ENCODE data around the gene HYCC1.

The HYCC1 gene

DNA sequence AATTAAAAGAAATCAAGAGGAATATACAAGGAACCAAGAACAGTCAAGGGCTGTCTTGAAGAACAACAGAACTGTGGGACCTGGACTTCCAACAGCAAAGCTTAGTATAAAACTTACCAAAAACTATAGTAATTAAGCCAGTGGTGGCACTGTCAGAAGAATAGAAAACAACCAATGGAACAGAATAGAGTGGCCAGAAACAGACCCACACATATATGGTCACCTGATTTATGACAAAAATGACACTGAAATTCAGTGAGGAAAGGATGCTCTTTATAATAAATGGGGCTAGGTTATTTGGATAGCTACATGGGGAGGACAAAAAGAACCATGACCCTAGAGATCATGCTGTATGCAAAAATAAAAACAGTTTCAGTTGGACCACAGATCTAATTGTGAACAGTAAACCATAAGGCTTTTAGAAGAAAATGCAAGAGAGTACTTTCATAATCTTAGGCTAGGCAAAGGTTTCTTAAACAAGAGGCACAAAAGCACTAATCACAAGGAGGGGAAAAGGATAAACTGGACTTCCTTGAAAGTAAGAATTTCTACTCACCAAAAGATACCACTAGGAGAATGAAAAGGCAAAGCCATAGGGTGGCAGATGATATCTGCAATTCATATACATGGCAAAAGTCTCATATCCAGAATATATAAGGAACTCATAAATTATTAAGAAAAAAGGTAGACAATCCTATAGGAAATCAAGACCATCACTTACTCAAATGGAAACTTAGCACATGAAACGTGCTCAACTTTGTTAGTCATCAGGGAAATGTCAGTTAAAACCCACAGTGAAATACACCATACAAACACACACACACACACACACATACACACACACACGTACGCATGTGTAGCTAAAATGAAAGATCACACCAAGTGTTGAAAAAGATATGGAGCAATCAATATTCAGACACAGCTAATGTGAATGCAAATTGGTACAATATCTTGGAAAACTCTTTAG, 20.8 kb downstream of the HYCC1 start:
- H4K91ac ChIP-seq (ENCODE audit: low read depth, low read length, poor library complexity): no peak overlapping the region
- H3K18ac ChIP-seq (ENCODE audit: low read length): no peak overlapping the region
- H3K4me1 ChIP-seq (ENCODE audit: control insufficient read depth in 2 of 2, insufficient read depth in 1 of 2, low read depth in 1 of 2, low read length in 2 of 2): no peaks in the 10 kb centered on the region
- no peak overlapping the region for H2BK5ac ChIP-seq (ENCODE audit: low read length)
- WGBS, 2 donors (ENCODE audit: extremely low coverage in 2 of 2, insufficient read length in 2 of 2, insufficient replicate concordance in 1 of 2): no CpG with 5 or more reads among the region's 3 CpGs
- no peak overlapping the region for H3K14ac ChIP-seq (ENCODE audit: low read length)
- no peak overlapping the region for H3K27ac ChIP-seq (replicated peaks; ENCODE audit: low read length)
- no peak overlapping the region for H2AK5ac ChIP-seq (ENCODE audit: low read depth, low read length)
- H3K9me3 ChIP-seq (replicated peaks in 1 of 2; ENCODE audit: control insufficient read depth in 2 of 2, insufficient read depth in 1 of 2, low read depth in 1 of 2, low read length in 2 of 2): no peaks in the 10 kb centered on the region
- H2BK120ac ChIP-seq (ENCODE audit: low read depth, low read length): no peak overlapping the region
- H4K8ac ChIP-seq (ENCODE audit: low read depth, low read length): no peak overlapping the region
- no peak overlapping the region for H3K4me3 ChIP-seq (ENCODE audit: low read length in 2 of 2)
- H3K27me3 ChIP-seq (ENCODE audit: control insufficient read depth in 3 of 3, insufficient read depth in 3 of 3, low read depth in 1 of 3, low read length in 3 of 3): no peaks in the 10 kb centered on the region
- no peak overlapping the region for H3K4ac ChIP-seq (ENCODE audit: low read length)
- peaks cover 0 to 11% of the 10 kb centered on the region in 2 donors for H3K36me3 ChIP-seq (replicated peaks in 1 of 2; ENCODE audit: control insufficient read depth in 2 of 2, insufficient read depth in 2 of 2, low read length in 2 of 2)
- H2BK12ac ChIP-seq (ENCODE audit: low read length): no peak overlapping the region
- H3K4me2 ChIP-seq (ENCODE audit: insufficient read depth, low read length, poor library complexity, severe bottlenecking): no peak overlapping the region
- H3K79me1 ChIP-seq (ENCODE audit: low read depth, low read length): no peaks in the 10 kb centered on the region
- no peak overlapping the region for H3K23ac ChIP-seq (ENCODE audit: low read depth, low read length, poor library complexity)
- no peak overlapping the region for H2BK15ac ChIP-seq (ENCODE audit: low read length)
- DNase-seq (ENCODE audit: low spot score): no peak
- no peak overlapping the region for H2AFZ ChIP-seq (ENCODE audit: low read length)
- no peak overlapping the region for H3K9ac ChIP-seq (ENCODE audit: low read depth, low read length, poor library complexity)

DNA sequence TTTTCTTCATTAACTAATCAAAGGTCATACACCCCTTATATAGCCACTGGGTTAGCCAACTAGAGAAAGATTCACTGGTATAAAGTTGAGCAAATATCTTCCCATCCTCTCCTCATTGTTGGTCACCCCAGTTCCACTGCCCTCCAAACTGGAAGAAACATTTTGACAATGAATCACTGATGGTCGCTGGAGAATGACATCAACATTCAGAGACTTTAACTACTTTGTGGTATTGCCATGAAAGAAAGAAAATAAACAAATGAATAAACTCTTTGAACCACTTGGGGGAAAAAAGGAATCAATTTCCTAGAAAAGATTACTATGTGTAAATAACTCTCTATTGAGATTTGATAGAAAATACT, 23.4 kb downstream of the HYCC1 start:
- Histone ChIP-seq H3K9ac (ENCODE audit: low read depth, low read length, poor library complexity) (no peak overlapping the region), H2AK5ac (ENCODE audit: low read depth, low read length) (no peak overlapping the region), H4K8ac (ENCODE audit: low read depth, low read length) (no peak overlapping the region), H2BK5ac (ENCODE audit: low read length) (no peak overlapping the region), H2BK15ac (ENCODE audit: low read length) (no peak overlapping the region), H3K27ac (replicated peaks; ENCODE audit: low read length) (no peak overlapping the region), H3K23ac (ENCODE audit: low read depth, low read length, poor library complexity) (no peak overlapping the region), H3K4me1 (ENCODE audit: control insufficient read depth in 2 of 2, insufficient read depth in 1 of 2, low read depth in 1 of 2, low read length in 2 of 2) (no peaks in the 10 kb centered on the region), H3K4ac (ENCODE audit: low read length) (no peak overlapping the region), H3K14ac (ENCODE audit: low read length) (no peak overlapping the region), H3K4me3 (ENCODE audit: low read length in 2 of 2) (no peak overlapping the region), H2AFZ (ENCODE audit: low read length) (no peak overlapping the region), H2BK120ac (ENCODE audit: low read depth, low read length) (no peak overlapping the region), H3K9me3 (replicated peaks in 1 of 2; ENCODE audit: control insufficient read depth in 2 of 2, insufficient read depth in 1 of 2, low read depth in 1 of 2, low read length in 2 of 2) (no peaks in the 10 kb centered on the region), H3K79me1 (ENCODE audit: low read depth, low read length) (no peaks in the 10 kb centered on the region), H2BK12ac (ENCODE audit: low read length) (no peak overlapping the region), H3K18ac (ENCODE audit: low read length) (no peak overlapping the region), H3K4me2 (ENCODE audit: insufficient read depth, low read length, poor library complexity, severe bottlenecking) (no peak overlapping the region), H3K27me3 (ENCODE audit: control insufficient read depth in 3 of 3, insufficient read depth in 3 of 3, low read depth in 1 of 3, low read length in 3 of 3) (no peaks in the 10 kb centered on the region), H4K91ac (ENCODE audit: low read depth, low read length, poor library complexity) (no peak overlapping the region), H3K36me3 (replicated peaks in 1 of 2; ENCODE audit: control insufficient read depth in 2 of 2, insufficient read depth in 2 of 2, low read length in 2 of 2) (peaks cover 0 to 7% of the 10 kb centered on the region in 2 donors)
- DNase-seq (ENCODE audit: low spot score): no peak
- WGBS, 2 donors (ENCODE audit: extremely low coverage in 2 of 2, insufficient read length in 2 of 2, insufficient replicate concordance in 1 of 2): no CpG with 5 or more reads among the region's 1 CpG

DNA sequence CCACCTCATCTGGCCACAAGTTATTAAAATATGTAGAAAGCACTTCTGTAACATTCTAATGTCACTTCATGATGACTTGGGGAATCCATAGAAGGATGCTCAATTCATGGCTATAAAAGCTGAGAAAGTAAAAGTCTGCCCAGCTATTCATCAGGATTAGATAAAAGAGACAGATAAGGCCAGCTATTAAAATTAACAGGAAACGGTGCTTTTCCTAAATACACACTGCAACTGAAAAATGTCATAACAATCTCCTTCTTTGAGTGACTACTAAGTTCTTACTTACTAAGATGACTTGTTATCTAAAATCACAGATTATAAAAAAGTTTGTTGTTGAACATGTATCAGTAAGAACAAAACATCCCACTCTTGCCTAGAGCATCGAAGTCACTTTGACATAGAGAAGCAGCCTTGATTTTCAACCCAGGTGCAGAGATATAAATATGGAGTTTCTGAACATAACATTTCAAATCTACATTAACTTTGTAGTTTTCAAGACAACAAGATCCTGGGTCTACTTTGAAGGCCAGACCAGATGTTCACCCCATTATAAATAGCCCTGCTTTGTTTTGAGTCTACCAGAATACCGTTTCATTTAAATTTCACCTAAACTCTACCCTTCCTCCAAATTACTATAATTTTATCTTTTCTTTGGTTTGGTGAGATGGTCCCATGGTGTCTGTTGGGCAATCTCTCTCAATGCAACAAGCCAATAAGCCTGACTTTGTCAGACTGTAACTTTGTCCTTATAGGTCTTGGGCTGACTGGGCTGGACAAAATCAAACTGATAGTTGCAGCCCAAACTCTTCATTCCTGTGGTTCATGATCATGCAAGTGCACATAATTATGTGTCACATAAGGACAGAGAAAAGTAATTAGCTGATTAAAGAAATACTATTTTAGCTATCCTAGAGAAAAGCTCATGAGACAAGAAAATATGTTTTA, 24.0 kb downstream of the HYCC1 start:
- no peaks in the 10 kb centered on the region for H3K4me1 ChIP-seq (ENCODE audit: control insufficient read depth in 2 of 2, insufficient read depth in 1 of 2, low read depth in 1 of 2, low read length in 2 of 2)
- H2BK12ac ChIP-seq (ENCODE audit: low read length): no peak overlapping the region
- H3K27me3 ChIP-seq (ENCODE audit: control insufficient read depth in 3 of 3, insufficient read depth in 3 of 3, low read depth in 1 of 3, low read length in 3 of 3): no peaks in the 10 kb centered on the region
- H3K9ac ChIP-seq (ENCODE audit: low read depth, low read length, poor library complexity): no peak overlapping the region
- no peak overlapping the region for H3K4ac ChIP-seq (ENCODE audit: low read length)
- no peak overlapping the region for H2AFZ ChIP-seq (ENCODE audit: low read length)
- no peak overlapping the region for H3K14ac ChIP-seq (ENCODE audit: low read length)
- no peaks in the 10 kb centered on the region for H3K9me3 ChIP-seq (replicated peaks in 1 of 2; ENCODE audit: control insufficient read depth in 2 of 2, insufficient read depth in 1 of 2, low read depth in 1 of 2, low read length in 2 of 2)
- no peak overlapping the region for H4K91ac ChIP-seq (ENCODE audit: low read depth, low read length, poor library complexity)
- DNase-seq (ENCODE audit: low spot score): no peak
- H2BK120ac ChIP-seq (ENCODE audit: low read depth, low read length): no peak overlapping the region
- H3K27ac ChIP-seq (replicated peaks; ENCODE audit: low read length): no peak overlapping the region
- no peak overlapping the region for H4K8ac ChIP-seq (ENCODE audit: low read depth, low read length)
- H3K79me1 ChIP-seq (ENCODE audit: low read depth, low read length): no peaks in the 10 kb centered on the region
- H2BK15ac ChIP-seq (ENCODE audit: low read length): no peak overlapping the region
- H3K4me2 ChIP-seq (ENCODE audit: insufficient read depth, low read length, poor library complexity, severe bottlenecking): no peak overlapping the region
- no peak overlapping the region for H2BK5ac ChIP-seq (ENCODE audit: low read length)
- H3K18ac ChIP-seq (ENCODE audit: low read length): no peak overlapping the region
- H3K4me3 ChIP-seq (ENCODE audit: low read length in 2 of 2): no peak overlapping the region
- H2AK5ac ChIP-seq (ENCODE audit: low read depth, low read length): no peak overlapping the region
- H3K23ac ChIP-seq (ENCODE audit: low read depth, low read length, poor library complexity): no peak overlapping the region
- H3K36me3 ChIP-seq (replicated peaks in 1 of 2; ENCODE audit: control insufficient read depth in 2 of 2, insufficient read depth in 2 of 2, low read length in 2 of 2): peaks cover 0 to 7% of the 10 kb centered on the region in 2 donors
- WGBS, 2 donors (ENCODE audit: extremely low coverage in 2 of 2, insufficient read length in 2 of 2, insufficient replicate concordance in 1 of 2): 100% methylated on average over 1 of the region's 3 CpGs

DNA sequence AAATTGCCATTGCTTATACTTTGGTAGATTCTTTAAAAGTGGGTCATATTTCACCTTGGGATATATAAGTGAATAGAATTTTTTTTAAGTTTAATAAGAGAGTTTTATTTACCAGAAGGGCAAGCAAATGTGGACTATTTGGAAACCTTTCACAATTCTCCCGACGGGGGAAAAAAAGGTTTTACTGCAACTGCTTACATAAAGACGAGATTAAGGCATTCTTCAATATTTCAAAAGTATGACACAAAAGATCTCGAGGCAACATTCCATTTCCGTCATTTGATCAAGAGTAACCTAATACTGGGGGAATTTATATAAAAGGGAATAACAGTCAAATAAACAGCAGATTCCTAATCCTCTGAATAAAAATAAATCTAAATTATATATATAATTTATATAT, 28.5 kb downstream of the HYCC1 start:
- Histone ChIP-seq H3K18ac (ENCODE audit: low read length) (no peak overlapping the region), H2BK15ac (ENCODE audit: low read length) (no peak overlapping the region), H3K4me2 (ENCODE audit: insufficient read depth, low read length, poor library complexity, severe bottlenecking) (no peak overlapping the region), H4K8ac (ENCODE audit: low read depth, low read length) (no peak overlapping the region), H3K23ac (ENCODE audit: low read depth, low read length, poor library complexity) (no peak overlapping the region), H4K91ac (ENCODE audit: low read depth, low read length, poor library complexity) (no peak overlapping the region), H3K9me3 (replicated peaks in 1 of 2; ENCODE audit: control insufficient read depth in 2 of 2, insufficient read depth in 1 of 2, low read depth in 1 of 2, low read length in 2 of 2) (no peaks in the 10 kb centered on the region), H3K27me3 (ENCODE audit: control insufficient read depth in 3 of 3, insufficient read depth in 3 of 3, low read depth in 1 of 3, low read length in 3 of 3) (no peaks in the 10 kb centered on the region), H3K36me3 (replicated peaks in 1 of 2; ENCODE audit: control insufficient read depth in 2 of 2, insufficient read depth in 2 of 2, low read length in 2 of 2) (peaks cover 0 to 7% of the 10 kb centered on the region in 2 donors), H3K14ac (ENCODE audit: low read length) (no peak overlapping the region), H2AFZ (ENCODE audit: low read length) (no peak overlapping the region), H3K9ac (ENCODE audit: low read depth, low read length, poor library complexity) (no peak overlapping the region), H2BK5ac (ENCODE audit: low read length) (no peak overlapping the region), H3K79me1 (ENCODE audit: low read depth, low read length) (no peaks in the 10 kb centered on the region), H3K4me3 (ENCODE audit: low read length in 2 of 2) (no peak overlapping the region), H3K27ac (replicated peaks; ENCODE audit: low read length) (no peak overlapping the region), H2BK120ac (ENCODE audit: low read depth, low read length) (no peak overlapping the region), H3K4ac (ENCODE audit: low read length) (no peak overlapping the region), H2BK12ac (ENCODE audit: low read length) (no peak overlapping the region), H3K4me1 (ENCODE audit: control insufficient read depth in 2 of 2, insufficient read depth in 1 of 2, low read depth in 1 of 2, low read length in 2 of 2) (no peaks in the 10 kb centered on the region), H2AK5ac (ENCODE audit: low read depth, low read length) (no peak overlapping the region)
- no CpG with 5 or more reads among the region's 5 CpGs for WGBS, 2 donors (ENCODE audit: extremely low coverage in 2 of 2, insufficient read length in 2 of 2, insufficient replicate concordance in 1 of 2)
- no peak for DNase-seq (ENCODE audit: low spot score)

All from neuronal stem cell (in vitro differentiated cells).